HG03575 (cell line): ENCODE measurements around the gene MTFR2.
A peak's percentile ranks its signal among the peaks of the same experiment; 100 is the strongest.

Source experiments
- ATAC-seq: cut with Tn5 transposase; IDR thresholded peaks from one replicate; pipeline ENCODE4 v1.9.1; 2021; ENCODE audit not compliant: unreplicated experiment, insufficient number of reproducible peaks, low FRiP score; ENCODE audit errors: extremely low read depth

The MTFR2 gene

DNA sequence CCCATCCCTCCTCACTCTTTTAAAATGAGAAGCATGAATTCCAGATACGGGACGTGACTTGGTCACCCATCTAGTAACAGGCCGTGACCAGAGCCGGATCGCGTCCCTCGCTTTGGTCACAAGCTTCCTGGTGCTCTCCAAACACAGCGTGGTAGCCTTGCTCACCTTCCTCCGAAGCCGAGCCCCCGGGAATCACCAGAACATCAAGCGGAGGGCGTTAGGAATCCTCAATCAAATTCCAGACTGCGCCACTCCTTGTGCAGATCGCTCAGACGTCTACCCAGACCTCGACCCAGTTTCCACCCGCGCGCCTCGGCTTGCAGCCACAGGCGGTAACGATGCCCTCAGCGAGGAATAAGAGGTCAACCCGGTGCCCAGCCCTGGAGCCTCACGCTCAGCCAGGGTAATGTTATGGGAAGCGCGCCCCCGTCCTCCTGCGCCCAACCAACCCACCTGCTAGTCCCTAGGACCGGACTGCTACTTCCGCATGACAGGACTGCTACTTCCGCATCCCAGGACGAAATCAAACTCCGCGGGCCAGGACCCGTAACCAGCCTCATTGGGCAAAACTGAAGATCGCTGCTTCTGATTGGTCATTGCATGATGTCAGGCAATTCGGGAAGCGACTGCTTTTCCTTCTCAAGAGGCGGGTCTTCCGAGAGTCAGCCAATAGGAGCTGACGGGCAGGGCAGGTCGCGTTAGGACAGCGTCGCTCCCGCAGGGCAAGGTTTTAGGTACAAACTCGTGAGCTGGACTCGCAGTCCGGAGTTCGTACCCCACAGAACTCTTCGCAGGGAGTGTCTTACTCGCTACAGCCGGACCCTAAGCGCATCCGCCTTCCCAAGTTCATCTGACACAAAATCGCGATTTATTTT, at the start of gene MTFR2:
Gene MTFR2, minus strand, starts transcription at position 501 of the 875 bp plus-strand sequence. CDS start 1,212 bp downstream, outside the sequence.
- ATAC-seq = peak; percentile 89

DNA sequence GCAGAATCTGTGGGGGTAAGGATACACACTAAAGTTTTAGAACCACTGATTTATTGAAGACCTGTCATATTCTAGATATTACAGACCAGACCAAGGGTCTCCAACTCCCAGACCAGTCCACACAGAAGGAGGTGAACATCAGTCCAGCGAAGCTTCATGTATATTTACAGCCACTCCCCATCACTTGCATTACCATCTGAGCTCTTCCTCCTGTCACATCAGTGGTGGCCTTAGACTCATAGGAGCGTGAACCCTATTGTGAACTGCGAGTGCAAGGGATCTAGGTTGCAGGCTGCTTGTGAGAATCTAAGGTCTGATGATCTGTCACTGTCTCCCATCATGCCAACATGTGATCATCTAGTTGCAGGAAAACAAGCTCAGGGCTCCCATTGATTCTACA, 44.5 kb upstream of the MTFR2 start:
- ATAC-seq = no peak

DNA sequence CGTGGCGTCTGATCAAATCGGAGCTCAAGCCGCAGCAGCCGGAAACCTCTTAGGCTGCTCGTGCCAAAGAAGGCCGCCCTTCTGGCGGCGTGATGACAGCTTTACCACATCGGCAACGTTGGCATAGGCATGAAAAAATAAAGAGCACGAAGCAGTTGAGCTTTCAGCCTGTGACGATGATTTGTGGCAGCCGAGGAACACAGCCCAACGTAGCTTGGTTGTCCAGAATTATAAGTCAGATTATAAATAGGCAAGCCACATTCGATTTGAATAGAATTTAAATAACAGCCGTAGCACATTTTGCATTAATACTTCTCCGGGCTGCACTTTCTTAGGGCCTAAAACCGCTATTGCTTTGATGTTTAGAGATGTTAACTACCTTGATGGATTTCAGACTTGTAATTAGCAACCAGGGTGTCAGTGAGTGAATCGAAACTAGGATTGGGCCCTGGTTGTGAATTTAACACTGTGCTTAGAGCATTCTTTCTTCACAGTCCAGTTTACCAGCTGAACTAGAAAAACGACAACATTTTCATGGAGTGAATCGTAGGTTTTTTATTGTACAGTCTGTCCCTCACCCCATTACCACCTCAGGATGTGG, 40.4 kb upstream of the MTFR2 start:
- no peak for ATAC-seq

DNA sequence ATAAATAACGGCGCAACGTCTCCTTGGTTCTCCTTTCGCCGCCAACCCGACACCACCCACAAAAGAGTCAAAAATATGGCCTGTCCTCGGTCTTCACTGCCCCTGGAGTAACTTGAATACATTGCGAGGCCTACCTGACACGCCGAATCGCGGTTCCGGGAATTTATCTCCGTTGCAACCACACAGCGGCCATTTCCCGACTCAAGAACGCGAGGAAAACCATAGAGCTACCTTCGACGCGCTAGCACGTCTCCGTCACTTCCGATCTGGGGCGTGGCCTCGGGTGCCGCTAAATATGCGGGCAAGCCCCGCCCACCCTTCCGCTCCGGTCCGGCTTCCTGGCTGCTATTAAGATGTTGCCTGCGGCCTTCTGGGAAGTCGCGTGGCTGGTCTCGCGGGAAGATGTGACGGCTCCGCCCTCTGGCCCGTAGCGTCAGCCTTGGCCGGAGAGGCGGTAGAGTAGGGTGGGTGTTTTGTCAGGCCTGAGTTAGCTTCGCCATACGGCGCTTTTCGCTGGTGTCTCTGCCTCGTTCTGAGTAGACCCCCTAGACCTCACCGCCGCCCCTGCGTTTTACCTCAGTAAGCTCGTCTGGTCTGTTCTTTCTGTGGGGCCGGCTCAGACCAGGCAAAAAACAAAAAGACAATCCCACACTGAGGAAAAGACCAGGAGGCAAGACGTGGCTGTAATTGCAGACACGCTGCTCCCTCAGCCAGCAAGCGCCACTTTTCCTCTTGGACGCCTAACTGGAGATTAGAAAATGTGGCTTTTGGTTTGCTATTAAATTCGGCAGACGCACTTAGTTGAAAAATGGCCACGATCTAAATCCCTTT, 39.7 kb upstream of the MTFR2 start, which contains the start of gene BCLAF1:
Gene BCLAF1, minus strand, starts transcription at position 268 of the 831 bp plus-strand sequence. CDS start 9,980 bp downstream, outside the sequence.
- peak; percentile 84 for ATAC-seq

DNA sequence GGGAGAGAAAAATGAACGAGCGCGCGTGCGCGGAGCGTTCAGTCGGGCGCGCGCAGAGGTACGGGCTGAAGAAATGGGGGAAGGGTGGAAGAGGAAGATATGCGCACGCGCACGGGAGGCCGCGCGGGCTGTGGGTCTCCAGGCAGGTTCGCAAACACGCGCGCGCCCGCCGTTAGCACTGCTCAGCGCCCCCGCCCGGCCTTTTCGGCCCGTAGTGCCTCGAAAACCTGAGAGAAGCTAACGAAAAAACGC, 39.1 kb upstream of the MTFR2 start:
- ATAC-seq = no peak

DNA sequence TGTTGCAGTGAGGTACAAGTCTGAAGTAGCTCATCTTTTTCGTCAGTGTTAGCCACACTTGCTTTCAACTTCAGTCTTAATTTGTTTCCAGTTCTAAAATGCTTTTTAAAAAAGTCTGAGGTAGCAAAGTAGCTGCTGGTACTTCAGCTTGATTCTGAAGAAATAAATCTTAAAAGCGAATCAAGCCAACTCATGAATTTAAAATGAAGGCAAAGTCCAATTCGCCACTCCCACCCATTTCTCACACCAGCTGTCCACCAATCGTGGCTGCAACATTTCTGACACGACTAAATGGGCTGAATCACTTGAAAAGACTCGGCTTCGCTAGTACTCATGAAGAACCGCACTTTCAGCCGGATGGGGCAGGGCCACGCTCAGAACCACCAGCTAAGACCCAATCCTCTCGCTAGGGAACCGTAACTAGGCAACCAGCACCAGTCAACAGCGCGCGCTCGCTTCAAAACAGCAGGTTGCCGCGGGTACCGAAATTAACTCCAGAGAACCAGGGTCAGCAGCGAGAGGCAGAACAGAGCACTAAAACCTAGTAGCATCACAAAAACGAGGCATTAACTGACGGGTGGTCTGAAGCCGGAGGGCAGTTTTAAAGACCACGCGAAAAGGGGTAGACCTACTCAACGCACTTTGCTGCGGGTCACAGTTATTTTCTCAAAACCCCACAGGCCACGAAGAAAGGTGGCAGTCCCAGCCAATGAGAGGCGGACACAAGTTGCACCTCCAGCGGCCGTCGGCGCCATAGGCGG, 38.6 kb upstream of the MTFR2 start:
- no peak for ATAC-seq

DNA sequence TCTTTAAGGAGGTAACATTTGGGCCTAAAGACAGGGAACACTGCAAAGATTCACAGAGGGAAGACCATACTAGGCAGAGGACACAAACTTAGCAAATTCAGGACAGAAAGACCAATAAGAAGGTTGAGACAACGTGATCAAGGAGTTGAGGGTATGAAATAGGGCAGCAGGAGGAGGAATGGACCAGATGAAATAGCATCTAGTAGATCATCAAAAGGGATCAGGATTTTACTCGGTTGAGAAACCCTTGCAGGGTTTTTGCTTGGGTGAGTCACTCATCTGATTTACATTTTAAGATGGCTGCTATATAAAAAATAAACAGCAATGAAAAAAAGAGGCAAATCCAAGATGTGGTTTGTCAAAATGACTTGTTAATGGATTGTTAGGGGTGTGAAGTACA, 34.8 kb upstream of the MTFR2 start:
- ATAC-seq = no peak

DNA sequence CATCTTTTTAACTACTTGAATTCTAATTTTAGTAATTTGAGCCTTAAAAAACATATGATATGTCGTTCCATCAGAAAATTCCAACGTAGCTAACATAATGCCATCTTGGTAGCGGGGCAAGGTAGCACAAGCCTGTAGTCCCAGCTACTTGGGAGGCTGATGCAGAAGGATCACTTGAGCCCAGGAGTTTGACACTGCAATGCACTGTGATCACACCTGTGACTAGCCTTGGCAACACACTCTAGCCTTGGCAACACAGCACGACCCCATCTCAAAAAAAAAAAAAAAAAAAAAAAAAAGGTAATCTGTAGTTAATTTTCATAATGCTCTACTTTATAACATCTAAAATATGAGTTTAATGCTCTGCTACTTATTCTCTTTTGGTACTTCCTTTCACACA, 32.8 kb upstream of the MTFR2 start:
- no peak for ATAC-seq

DNA sequence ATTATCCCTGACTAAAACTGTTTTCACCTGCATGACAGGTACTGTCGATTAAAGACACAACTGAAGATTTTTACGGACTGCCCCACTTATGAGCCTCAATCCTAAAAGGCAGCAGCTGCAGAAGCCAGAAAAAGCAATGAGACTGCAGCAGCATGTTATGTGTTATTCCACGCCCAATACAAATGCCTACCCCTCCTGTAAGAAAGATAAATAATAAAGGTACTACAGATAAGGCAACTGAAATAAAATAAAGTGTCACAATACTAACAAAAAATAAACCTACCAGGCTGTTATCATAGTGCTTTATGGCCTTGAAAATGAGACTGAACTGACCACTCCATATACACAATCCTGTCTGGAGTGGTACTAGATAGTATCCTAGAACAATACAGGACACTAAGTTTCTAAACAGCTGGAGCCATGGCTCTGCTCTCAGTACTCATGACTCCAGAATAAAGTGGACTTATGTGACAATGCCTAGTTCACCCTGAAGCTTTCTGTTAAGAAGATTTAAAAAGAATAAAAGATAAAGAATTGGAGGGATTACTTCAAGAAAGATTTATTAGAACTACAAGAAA, 30.0 kb upstream of the MTFR2 start:
- no peak for ATAC-seq

DNA sequence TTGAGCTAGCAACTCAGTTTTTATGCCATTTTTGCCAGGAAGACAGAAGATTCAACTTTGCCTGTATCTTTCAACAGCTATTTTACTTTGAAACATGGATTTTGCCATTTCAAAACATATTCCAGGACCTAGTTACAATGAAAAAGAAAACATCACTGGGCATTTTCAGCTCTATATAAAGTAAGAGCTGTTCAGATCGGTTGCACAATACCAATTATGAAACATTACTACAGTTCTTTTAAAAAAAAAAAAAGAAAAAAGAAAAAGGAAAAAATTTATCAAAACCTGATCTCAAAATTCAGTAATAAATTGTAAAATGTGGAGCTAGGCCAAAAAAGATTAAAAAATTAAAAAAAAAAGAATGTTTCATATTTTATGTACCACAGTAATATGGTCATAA, 24.0 kb upstream of the MTFR2 start:
- no peak for ATAC-seq

DNA sequence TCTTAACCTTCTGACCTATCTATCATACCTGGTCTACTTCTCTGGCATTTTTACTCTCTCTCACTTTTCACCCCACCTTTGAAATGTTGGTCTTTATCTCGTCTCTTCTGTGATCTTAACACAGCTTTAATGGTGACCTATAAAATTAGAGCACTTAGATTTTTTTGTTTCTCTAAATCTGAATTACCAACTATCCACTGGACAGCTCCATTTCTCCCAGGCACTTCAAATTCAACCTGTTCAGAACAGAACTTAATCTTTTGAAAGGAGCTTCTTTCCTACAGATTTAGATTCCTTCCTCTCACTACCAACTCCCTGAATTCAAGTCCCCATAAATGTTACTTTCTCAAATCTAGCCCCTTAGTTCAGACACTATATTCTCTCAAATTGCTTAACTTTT, 15.0 kb upstream of the MTFR2 start:
- no peak for ATAC-seq

DNA sequence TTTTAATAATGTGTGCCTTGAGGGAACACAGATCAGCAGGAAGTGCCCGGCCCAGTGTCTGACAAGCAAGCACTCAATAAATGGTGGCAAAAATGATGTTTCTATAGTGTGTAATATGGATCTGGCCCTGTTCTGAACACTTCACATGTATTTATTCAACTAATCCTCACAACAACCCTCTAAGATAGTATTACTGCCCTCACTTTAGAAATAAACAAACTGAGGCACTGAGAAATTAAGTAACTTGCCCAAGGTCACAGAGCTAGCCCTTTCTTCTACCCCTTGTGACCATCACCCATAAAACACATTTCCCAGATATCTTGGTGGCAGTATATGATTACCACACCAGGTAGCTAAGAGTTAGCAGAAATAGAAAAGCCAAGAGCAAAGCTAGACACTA, 12.8 kb upstream of the MTFR2 start:
- ATAC-seq = no peak

DNA sequence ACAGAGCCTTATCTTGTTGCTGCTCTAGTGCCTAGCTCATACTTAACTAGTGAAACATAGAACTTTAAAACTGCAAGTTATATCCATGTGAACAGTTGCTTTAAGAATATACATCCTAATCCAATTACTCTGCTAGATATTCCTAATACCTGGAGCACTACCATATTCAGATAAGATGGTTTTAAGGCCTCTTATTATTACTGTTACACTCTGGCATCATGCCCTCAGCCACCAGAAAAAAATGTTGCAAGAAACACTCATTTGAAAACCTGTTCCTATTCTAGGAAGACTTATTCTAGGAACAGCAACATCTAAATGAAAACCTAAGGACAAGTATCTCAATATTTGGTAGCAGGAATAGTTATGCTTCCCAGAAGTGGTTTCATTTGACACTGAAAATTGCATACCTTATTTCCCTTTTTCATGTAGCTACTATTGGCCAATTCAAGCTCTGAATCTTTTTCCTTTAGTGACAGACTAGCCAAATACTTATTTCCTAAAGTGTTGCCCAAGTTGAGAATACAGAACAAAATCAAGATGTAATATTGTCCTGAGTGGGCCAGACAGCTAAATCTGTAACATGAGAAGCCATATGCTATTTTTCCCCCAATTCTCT, 4.8 kb upstream of the MTFR2 start:
- no peak for ATAC-seq

DNA sequence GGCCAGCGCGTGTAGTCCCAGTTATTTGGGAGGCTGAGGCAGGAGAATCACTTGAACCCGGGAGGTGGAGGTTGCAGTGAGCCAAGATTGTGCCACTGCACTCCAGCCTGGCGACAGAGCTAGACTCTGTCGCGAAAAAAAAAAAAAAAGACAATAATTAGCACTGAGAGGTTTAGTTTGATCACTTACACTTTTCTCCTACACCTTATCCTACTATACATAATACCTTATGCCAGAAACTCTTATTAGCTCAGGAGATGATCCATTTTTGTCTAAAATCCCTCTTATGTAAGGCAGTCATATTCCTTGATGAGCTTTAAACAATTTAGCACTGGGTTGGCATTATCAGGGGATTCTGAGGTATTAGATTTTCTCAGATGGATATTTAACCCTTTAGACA, 3.6 kb upstream of the MTFR2 start:
- no peak for ATAC-seq

DNA sequence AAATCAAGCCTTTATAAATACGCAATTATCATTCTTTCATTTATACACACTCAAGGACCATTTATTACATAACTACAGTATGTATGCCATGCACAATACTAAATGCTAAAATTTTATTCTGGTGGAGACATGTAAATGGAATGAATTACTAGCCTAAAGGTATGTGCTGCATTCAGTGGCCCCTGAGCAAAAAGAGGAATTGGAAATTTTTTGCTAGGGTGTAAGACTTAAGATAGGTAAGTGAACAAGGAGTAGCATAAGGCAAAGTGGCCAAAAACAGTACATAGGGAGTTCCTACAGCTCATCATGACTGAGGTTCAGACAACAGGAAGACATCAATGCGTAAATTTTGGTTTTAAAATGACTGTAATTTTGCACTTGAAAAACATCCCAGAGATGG, 2.3 kb upstream of the MTFR2 start:
- no peak for ATAC-seq

DNA sequence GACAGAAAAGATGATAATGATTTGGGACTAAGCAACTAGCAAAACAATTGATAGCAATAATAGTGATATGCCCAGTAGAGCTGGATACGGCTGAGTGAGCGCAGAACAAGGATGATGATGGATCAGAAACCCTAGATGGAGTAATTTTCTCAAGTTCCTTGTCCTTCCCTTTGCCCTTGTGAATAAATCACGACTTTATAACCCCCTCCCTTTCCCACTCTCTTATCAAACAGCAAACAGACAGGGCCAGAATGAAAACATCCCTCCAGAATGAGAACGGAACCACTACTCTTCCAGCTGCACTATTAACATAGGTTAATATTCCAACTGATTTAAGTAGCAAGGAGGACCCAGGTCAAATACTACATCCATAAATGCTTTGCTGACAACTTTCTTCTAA, 1.3 kb upstream of the MTFR2 start:
- no peak for ATAC-seq

DNA sequence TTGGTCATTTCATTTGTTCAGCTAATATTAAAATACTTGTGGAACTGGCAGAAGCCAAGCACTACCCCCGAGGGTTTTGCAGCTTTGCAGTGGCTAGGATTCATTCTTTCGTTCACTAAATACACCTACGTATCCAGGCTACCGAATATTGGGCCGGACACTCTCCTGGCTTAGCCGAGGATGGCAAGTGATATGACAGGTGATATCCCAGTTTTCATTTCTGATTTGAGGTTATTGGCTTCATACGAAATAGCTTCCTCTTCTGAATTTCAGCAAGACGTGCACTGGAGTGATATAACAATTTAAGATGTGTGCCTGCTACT, 536 bp upstream of the MTFR2 start:
- no peak for ATAC-seq

DNA sequence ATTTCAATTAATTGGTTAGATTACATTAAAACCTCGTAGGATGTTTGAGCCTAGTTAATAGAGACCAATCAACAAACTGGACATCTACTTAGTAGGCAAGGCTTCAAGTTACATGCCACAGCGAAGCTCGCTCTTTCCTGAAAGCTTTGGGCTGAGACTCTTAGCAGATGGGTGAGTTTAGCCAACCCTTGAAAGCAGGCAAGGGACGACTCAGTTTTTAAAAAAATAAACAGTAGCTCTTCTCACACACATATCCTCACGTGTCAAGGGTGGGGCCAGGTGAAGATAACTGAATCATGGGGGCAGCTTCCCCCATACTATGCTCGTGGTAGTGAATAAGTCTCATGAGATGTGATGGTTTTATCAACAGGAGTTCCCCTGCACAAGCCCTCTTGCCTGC, 775 bp downstream of the MTFR2 start:
- no peak for ATAC-seq
